ENCODE data around the gene SPATA12. TPM values are rescaled to one million over a fixed set of nuclear protein-coding genes. Genes with fewer than 3 reads are reported as not detected.

SPATA12 gene
- total RNA-seq, 1 donor from 2014 or later, result 0.14 TPM

DNA sequence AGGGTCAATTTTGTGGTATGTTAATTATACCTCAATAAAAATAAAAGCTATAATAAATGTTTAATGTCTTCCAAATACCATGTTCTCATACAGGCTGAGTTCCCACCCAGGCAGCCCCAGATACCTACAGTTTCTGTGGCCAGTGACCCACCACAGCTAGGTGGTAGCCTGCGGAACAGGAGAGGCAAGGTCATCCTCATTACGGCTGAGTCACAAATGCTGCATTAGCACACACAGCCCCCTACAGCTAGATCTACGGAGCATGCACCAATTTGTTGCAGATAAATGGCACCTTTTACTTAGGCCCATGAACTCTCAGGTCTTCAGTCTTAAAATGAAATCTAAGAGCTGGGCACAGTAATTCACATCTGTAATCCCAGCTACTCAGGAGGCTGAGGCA, 5.1 kb downstream of the SPATA12 start:
- Mint-ChIP-seq H3K27ac (no peak overlapping the region), H3K9me3 (ENCODE audit: low read depth) (no peaks in the 10 kb centered on the region), H3K4me3 (ENCODE audit: low read depth) (no peak overlapping the region), H3K36me3 (ENCODE audit: insufficient read depth) (no peaks in the 10 kb centered on the region), H3K27me3 (no peaks in the 10 kb centered on the region), H3K4me1 (ENCODE audit: low read depth) (peaks cover 2% of the 10 kb centered on the region)
- TF ChIP-seq, protein P1, sequence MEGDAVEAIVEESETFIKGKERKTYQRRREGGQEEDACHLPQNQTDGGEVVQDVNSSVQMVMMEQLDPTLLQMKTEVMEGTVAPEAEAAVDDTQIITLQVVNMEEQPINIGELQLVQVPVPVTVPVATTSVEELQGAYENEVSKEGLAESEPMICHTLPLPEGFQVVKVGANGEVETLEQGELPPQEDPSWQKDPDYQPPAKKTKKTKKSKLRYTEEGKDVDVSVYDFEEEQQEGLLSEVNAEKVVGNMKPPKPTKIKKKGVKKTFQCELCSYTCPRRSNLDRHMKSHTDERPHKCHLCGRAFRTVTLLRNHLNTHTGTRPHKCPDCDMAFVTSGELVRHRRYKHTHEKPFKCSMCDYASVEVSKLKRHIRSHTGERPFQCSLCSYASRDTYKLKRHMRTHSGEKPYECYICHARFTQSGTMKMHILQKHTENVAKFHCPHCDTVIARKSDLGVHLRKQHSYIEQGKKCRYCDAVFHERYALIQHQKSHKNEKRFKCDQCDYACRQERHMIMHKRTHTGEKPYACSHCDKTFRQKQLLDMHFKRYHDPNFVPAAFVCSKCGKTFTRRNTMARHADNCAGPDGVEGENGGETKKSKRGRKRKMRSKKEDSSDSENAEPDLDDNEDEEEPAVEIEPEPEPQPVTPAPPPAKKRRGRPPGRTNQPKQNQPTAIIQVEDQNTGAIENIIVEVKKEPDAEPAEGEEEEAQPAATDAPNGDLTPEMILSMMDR (IDR thresholded peaks at IDR 0.05; ENCODE audit: unreplicated experiment), result no peak
- no peak for DNase-seq (ENCODE audit: low spot score, unreplicated experiment)

DNA sequence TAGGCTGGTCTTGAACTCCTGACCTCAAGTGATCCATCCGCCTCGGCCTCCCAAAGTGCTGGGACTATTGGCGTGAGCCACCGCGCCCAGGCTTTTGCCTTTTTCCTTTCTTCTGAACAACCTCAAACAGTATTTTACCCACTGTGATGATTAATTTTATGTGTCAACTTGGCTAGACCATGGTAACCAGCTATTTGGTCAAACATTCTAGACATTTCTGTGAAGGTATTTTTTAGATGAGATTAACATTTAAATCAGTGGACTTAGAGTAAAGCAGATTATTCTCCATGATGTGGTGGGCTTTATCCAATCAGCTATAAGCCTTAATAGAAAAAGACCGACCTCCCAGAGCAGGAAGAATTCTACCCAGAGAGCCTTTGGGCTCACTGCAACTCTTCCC, 6.0 kb downstream of the SPATA12 start:
- H3K27me3 Mint-ChIP-seq, result no peaks in the 10 kb centered on the region
- H3K36me3 Mint-ChIP-seq (ENCODE audit: insufficient read depth), result peaks cover 2% of the 10 kb centered on the region
- H3K4me1 Mint-ChIP-seq (ENCODE audit: low read depth), result no peaks in the 10 kb centered on the region
- H3K9me3 Mint-ChIP-seq (ENCODE audit: low read depth), result peaks cover 3% of the 10 kb centered on the region
- H3K4me3 Mint-ChIP-seq (ENCODE audit: low read depth), result no peak overlapping the region
- no peak for DNase-seq (ENCODE audit: low spot score, unreplicated experiment)
- H3K27ac Mint-ChIP-seq, result no peak overlapping the region
- TF ChIP-seq, protein P1 (IDR thresholded peaks at IDR 0.05; ENCODE audit: unreplicated experiment), result no peak

DNA sequence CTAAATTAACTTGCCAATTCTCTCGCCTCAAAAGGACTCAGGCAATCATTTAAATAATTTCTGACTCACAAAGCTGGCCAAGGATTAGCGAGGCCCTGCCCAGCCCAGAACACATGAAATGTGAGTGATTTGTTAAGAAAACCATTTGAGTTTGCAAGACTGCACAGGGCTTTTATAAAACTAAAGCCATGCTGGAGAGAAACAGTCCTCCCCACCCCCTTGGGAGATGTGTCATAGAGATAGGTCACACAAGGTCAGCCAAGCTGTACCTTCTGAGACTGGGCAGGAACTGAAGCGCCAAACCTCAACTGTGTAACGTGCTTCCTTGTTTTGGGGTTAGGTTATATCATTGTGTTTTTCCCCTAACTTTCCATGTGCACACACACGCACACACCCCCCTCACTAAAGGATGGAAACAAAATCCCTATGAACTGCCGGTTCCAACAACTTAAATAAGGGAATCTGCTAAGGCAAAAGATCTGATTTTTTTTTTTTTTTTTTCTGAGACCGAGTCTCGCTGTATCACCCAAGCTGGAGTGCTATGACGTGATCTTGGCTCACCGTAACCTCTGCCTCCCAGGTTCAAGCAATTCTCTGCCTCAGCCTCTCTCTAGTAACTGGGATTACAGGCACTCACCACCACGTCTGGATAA, 8.1 kb downstream of the SPATA12 start:
- no peaks in the 10 kb centered on the region for H3K27me3 Mint-ChIP-seq
- peaks cover 3% of the 10 kb centered on the region for H3K9me3 Mint-ChIP-seq (ENCODE audit: low read depth)
- no peak overlapping the region for H3K27ac Mint-ChIP-seq
- no peak overlapping the region for H3K4me3 Mint-ChIP-seq (ENCODE audit: low read depth)
- H3K36me3 Mint-ChIP-seq (ENCODE audit: insufficient read depth), result peaks cover 2% of the 10 kb centered on the region
- no peak for DNase-seq (ENCODE audit: low spot score, unreplicated experiment)
- H3K4me1 Mint-ChIP-seq (ENCODE audit: low read depth), result no peaks in the 10 kb centered on the region
- TF ChIP-seq, protein P1 (IDR thresholded peaks at IDR 0.05; ENCODE audit: unreplicated experiment), result no peak

DNA sequence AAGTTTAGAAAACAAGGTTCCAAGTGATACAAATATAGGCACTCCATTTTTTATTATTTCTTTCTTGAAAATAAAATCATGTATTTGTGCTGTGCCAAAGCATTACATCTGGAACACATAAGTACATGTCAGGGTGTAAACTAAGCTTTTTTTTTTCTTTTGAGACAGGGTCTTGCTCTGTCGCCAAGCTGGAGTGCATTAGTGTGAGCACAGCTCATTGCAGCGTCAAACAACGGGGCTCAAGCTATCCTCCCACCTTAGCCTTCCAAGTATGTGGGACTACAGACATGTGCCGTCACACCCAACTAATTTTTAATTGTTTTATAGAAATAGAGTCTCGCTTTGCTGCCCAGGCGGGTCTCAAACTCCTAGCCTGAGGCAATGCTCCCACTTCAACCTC, 9.0 kb downstream of the SPATA12 start:
- H3K4me1 Mint-ChIP-seq (ENCODE audit: low read depth), result no peaks in the 10 kb centered on the region
- H3K27ac Mint-ChIP-seq, result peak overlapping the region; percentile 62
- no peaks in the 10 kb centered on the region for H3K27me3 Mint-ChIP-seq
- no peak overlapping the region for H3K4me3 Mint-ChIP-seq (ENCODE audit: low read depth)
- TF ChIP-seq, protein P1 (IDR thresholded peaks at IDR 0.05; ENCODE audit: unreplicated experiment), result no peak
- peaks cover 3% of the 10 kb centered on the region for H3K9me3 Mint-ChIP-seq (ENCODE audit: low read depth)
- DNase-seq (ENCODE audit: low spot score, unreplicated experiment), result no peak
- H3K36me3 Mint-ChIP-seq (ENCODE audit: insufficient read depth), result peaks cover 5% of the 10 kb centered on the region

DNA sequence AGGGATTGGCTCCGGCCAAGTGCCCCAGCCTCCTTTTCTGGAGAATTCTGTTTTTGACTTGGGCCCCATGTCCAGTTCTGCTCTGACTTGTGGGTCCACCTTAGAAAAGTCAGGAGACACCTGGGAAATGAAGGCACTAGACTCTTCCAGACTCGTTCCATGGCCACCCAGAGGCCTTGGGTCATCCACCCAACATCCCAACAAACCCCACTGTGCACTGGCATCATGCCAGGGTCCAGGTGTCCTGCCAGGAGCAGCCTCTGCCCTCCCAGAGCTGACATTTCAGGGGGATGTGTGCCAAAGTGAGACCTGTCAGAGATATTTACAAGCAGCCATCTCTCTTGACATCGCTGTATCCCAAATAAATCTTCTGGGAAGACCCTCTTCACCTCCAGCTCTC, 13.2 kb downstream of the SPATA12 start:
- H3K9me3 Mint-ChIP-seq (ENCODE audit: low read depth), result peaks cover 3% of the 10 kb centered on the region
- peaks cover 13% of the 10 kb centered on the region for H3K4me1 Mint-ChIP-seq (ENCODE audit: low read depth)
- H3K27ac Mint-ChIP-seq, result no peak overlapping the region
- no peak overlapping the region for H3K4me3 Mint-ChIP-seq (ENCODE audit: low read depth)
- H3K27me3 Mint-ChIP-seq, result peaks cover 13% of the 10 kb centered on the region
- H3K36me3 Mint-ChIP-seq (ENCODE audit: insufficient read depth), result peaks cover 7% of the 10 kb centered on the region
- no peak for DNase-seq (ENCODE audit: low spot score, unreplicated experiment)
- TF ChIP-seq, protein P1 (IDR thresholded peaks at IDR 0.05; ENCODE audit: unreplicated experiment), result no peak

Measured in progenitor cell of endocrine pancreas (in vitro differentiated cells).